Left colon (tissue), 2 donors: ENCODE data around the gene PXDN. TPM values are rescaled to one million over a fixed set of nuclear protein-coding genes. Genes with fewer than 3 reads are reported as not detected.
"Not testable (repeated sequence)": the region's sequence is repeated elsewhere in the genome, so short reads cannot be mapped to it uniquely, and the experiment has no call there.

ENCODE experiments used
- ATAC-seq: fragments of 200-7000 bp; cut with Tn5 transposase; one replicate; pipeline ENCODE4 v1.9.1; 2020; ENCODE audit warnings: mild to moderate bottlenecking, moderate library complexity
- DNase-seq, 2 donors: peaks; one replicate each; pipeline ENCODE4 v3.0.0-alpha.2; 2020
- intact Hi-C, 2 donors: fragments of 100-400 bp; cut with DNase I in 1 of 2; cut with micrococcal nuclease in 1 of 2; formaldehyde crosslinking; loops; one replicate each; pipeline versions ENCODE4 v1.11.2 to v1.14.0; 2022; cut with DNase I, micrococcal nuclease
- total RNA-seq, 2 donors: library from RNA; stranded (reverse); fragmentation: NEBNext Ultra II Directional; extraction: Animal tissue kit (Norgen Biotek cat#: 25700); gene quantifications; one replicate each; pipeline ENCODE4 v1.2.1, GENCODE V29; 2021
- donor health status: DM: no; HTN: no; CAD: no.
- donor health status: DM: yes; HTN: yes; CAD: no.

PXDN gene
- total RNA-seq, 2 donors from 2014 or later: 11.6 to 13.3 TPM

- DNase-seq: no peak
- intact Hi-C loops: no loop called here
- no peak for ATAC-seq
These were observed 43.3 kb downstream of the PXDN start for GRCh38 chr2:1701020-1701419.

- intact Hi-C loops, DNase-seq, ATAC-seq: not testable (repeated sequence)
These were observed 43.9 kb downstream of the PXDN start for GRCh38 chr2:1700427-1700826.

- intact Hi-C loops: no loop called here
- no peak for ATAC-seq
- DNase-seq: no peak
These were observed 45.9 kb downstream of the PXDN start for GRCh38 chr2:1698188-1698945.

GRCh38 chr2:1697601-1698000 is 46.7 kb downstream of the PXDN start:
- DNase-seq (no peak), ATAC-seq (no peak)
- intact Hi-C loops: no loop called here

- ATAC-seq: no peak
- DNase-seq: no peak
- intact Hi-C loops: no loop called here
These were observed 47.8 kb downstream of the PXDN start for GRCh38 chr2:1696472-1696871.

GRCh38 chr2:1694371-1695271 is 49.7 kb downstream of the PXDN start:
- no peak for ATAC-seq
- no peak for DNase-seq
- intact Hi-C loops: no loop called here

- ATAC-seq: no peak
- DNase-seq: no peak
- intact Hi-C loops: no loop called here
These were observed 50.6 kb downstream of the PXDN start for GRCh38 chr2:1693723-1694122.

- DNase-seq (no peak), ATAC-seq (no peak)
These were observed 52.0 kb downstream of the PXDN start for GRCh38 chr2:1692342-1692741.

GRCh38 chr2:1691366-1691765 is 52.9 kb downstream of the PXDN start:
- no peak for DNase-seq
- intact Hi-C loops: no loop called here
- ATAC-seq: no peak

More at GRCh38 chr2:1692342-1692741, 52.0 kb downstream of the PXDN start:
- intact Hi-C loops: no loop called here

GRCh38 chr2:1690056-1690775 is 54.1 kb downstream of the PXDN start:
- intact Hi-C loops: no loop called here
- no peak for ATAC-seq
- DNase-seq: no peak

GRCh38 chr2:1688859-1689258 is 55.5 kb downstream of the PXDN start:
- intact Hi-C loops: no loop called here
- DNase-seq (no peak), ATAC-seq (no peak)

- DNase-seq (no peak), ATAC-seq (no peak)
- intact Hi-C loops: no loop called here
These were observed 56.2 kb downstream of the PXDN start for GRCh38 chr2:1688161-1688560.

GRCh38 chr2:1687254-1687653 is 57.1 kb downstream of the PXDN start:
- intact Hi-C loops: no loop called here
- ATAC-seq (no peak), DNase-seq (no peak)

GRCh38 chr2:1686784-1687105 is 57.6 kb downstream of the PXDN start:
- intact Hi-C loops: no loop called here
- DNase-seq: no peak
- ATAC-seq: no peak

GRCh38 chr2:1685957-1686783 is 58.1 kb downstream of the PXDN start:
- ATAC-seq (no peak), DNase-seq (no peak)
- intact Hi-C loops: no loop called here

- ATAC-seq (no peak), DNase-seq (no peak)
- intact Hi-C loops: no loop called here
These were observed 59.0 kb downstream of the PXDN start for GRCh38 chr2:1685078-1685956.

- DNase-seq (no peak), ATAC-seq (no peak)
- intact Hi-C loops: no loop called here
These were observed 61.0 kb downstream of the PXDN start for GRCh38 chr2:1683297-1683696.

GRCh38 chr2:1682181-1682440 is 62.2 kb downstream of the PXDN start:
- intact Hi-C loops: no loop called here
- DNase-seq (no peak), ATAC-seq (no peak)
